GM12873 (cell line): ENCODE results near the gene TUBGCP6.
A peak's percentile ranks its signal among the peaks of the same experiment; 100 is the strongest.

Experiments
- TF ChIP-seq, protein P1 (sequence below): IDR thresholded peaks from 2 replicates; pipeline ENCODE4 v1.5.1; 2012; ENCODE audit warnings: low read depth, mild to moderate bottlenecking, moderate library complexity, low read length, control low read depth; ENCODE audit not compliant: insufficient read depth; ENCODE audit errors: missing control alignments

TUBGCP6 gene

GRCh38 chr22:50221410-50222300 is 23.2 kb downstream of the TUBGCP6 start:
- TF ChIP-seq, protein P1, sequence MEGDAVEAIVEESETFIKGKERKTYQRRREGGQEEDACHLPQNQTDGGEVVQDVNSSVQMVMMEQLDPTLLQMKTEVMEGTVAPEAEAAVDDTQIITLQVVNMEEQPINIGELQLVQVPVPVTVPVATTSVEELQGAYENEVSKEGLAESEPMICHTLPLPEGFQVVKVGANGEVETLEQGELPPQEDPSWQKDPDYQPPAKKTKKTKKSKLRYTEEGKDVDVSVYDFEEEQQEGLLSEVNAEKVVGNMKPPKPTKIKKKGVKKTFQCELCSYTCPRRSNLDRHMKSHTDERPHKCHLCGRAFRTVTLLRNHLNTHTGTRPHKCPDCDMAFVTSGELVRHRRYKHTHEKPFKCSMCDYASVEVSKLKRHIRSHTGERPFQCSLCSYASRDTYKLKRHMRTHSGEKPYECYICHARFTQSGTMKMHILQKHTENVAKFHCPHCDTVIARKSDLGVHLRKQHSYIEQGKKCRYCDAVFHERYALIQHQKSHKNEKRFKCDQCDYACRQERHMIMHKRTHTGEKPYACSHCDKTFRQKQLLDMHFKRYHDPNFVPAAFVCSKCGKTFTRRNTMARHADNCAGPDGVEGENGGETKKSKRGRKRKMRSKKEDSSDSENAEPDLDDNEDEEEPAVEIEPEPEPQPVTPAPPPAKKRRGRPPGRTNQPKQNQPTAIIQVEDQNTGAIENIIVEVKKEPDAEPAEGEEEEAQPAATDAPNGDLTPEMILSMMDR = peak; percentile 6

GRCh38 chr22:50220603-50221409 is 24.0 kb downstream of the TUBGCP6 start:
- TF ChIP-seq, protein P1 = no peak

DNA sequence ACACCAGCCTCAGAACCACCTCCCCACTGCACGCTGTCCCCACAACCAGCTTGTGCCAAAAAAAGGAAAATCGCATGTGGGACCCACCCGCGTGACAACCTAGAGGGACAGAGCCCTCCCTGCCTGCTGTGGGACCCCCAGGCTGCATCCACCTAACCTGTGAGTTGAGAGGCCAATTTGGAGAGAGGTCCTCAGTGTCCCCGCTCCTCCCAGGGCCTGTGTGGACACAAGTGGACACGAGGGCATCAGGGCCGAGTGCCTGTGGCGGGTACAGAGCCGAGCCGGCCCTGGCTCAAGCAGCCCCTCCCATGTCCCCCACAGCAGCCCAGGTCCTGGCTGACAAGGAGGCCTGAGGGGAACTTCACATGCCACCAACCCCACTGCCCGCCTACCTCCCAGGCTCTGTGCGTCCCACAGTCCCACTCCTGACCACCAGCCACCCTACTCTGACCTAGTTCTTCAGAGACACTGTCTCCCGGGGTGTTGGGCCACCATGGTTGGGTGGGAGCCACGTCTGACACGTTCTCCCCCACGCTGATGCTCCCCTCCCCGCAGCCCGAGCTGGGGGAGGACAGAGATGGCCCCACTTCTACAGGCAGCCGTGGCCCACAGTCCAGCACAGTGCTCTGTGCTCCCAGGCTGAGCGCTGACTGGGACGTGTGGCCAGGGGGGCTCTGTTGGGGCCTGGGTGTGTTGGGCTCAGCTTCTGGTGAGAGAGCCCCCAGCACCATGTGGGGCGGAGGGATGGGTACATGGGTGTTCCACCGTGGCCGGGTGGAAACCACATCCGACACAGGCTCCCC is 24.8 kb downstream of the TUBGCP6 start:
- TF ChIP-seq, protein P1 = no peak

GRCh38 chr22:50218996-50219727 is 25.7 kb downstream of the TUBGCP6 start:
- TF ChIP-seq, protein P1 = no peak

DNA sequence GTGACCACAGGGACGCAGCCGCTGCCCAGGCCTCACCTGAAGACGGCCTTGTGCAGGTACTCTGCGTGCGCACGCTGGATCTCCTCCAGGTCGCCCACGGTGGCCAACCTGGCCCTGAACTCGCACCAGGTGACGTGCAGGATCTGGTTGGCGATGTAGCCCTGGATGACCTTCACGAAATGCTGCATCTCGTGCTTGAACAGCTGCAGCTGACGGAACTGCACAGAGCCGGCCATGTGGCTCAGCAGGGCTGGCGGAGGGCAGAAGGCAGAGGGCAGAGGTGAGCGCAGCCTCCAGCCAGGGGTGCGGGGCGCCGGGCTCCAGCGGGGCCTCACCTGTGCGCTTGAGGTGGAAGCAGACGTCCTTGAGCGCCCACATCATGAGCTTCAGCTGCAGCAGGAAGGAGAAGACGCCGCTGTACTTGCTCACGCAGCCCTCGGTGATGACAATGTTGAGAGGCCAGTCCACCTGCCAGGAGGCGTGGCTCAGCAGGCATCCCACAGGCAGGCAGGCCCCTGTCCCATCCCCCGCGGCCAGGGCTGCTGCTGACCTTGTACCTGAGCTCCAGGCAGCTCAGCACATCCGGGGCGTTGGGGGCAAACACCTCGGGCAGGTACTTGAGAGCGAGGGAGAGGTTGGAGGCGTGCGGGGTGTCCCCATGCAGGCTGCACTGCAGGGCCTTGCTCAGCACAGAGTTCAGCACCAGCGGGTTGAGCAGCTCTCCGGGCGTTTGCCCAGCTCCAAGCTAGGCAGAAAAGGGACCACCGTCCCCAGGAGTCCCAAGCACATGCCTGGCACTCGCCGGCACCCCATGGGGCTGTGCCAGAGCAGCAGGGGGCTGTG is 26.4 kb downstream of the TUBGCP6 start:
- TF ChIP-seq, protein P1 = no peak

GRCh38 chr22:50217543-50218152 is 27.2 kb downstream of the TUBGCP6 start:
- TF ChIP-seq, protein P1 = no peak
